Endothelial cell of umbilical vein (primary cell): ENCODE measurements around the gene SLCO4C1. TPM values are rescaled to one million over a fixed set of nuclear protein-coding genes. Genes with fewer than 3 reads are reported as not detected.

Experiments used
- BruUV-seq: library from RNA; stranded (reverse); fragments of 400-500 nt; replicated peaks from 2 replicates; lab custom pipeline; 2021; lab: Mats Ljungman, UMichigan
- CTCF ChIA-PET: fragments of 300-600, 350-600 bp; sonication (Branson Sonifier 250); formaldehyde crosslinking; loops from one replicate; lab custom pipeline; 2021; ENCODE audit warnings: antibody characterized with exemption, inconsistent platforms; lab: Charles Lee
- POLR2A ChIA-PET: fragments of 300-600, 350-600 bp; sonication (Branson Sonifier 250); formaldehyde crosslinking; loops from one replicate; lab custom pipeline; 2021; ENCODE audit warnings: antibody characterized with exemption, inconsistent platforms; lab: Charles Lee
- DNase-seq: peaks from one replicate; pipeline ENCODE4 v3.0.0-alpha.2; 2011; ENCODE audit warnings: low read depth, low spot score
- FAIRE-seq: peaks from 2 replicates; lab custom pipeline; 2011; peaks lifted over from hg19 to GRCh38; lab: Jason Lieb, UNC
- H2AFZ ChIP-seq: 2 replicates; pipeline ENCODE4 v1.6.0; 2012; ENCODE audit warnings: low read depth, low read length, control low read depth, inconsistent platforms
- H3K27ac ChIP-seq: 2 replicates; pipeline ENCODE4 v1.5.1; 2011; ENCODE audit warnings: low read depth, mild to moderate bottlenecking, control low read depth, low read length, moderate library complexity; ENCODE audit not compliant: insufficient read depth
- H3K27me3 ChIP-seq, 2 experiments: 2 replicates each; pipeline versions ENCODE4 v1.6.0 to v1.6.1; 2011; ENCODE audit warnings: low read length in 2 of 2, mixed read lengths in 1 of 2; ENCODE audit not compliant: control insufficient read depth in 2 of 2, insufficient read depth in 2 of 2
- H3K36me3 ChIP-seq, 2 experiments: 2 replicates in 1 of 2; 3 replicates in 1 of 2; pipeline ENCODE4 v1.5.1; 2011; ENCODE audit warnings: low read length in 2 of 2, mild to moderate bottlenecking in 1 of 2, moderate library complexity in 1 of 2; ENCODE audit not compliant: control insufficient read depth in 2 of 2, insufficient read depth in 2 of 2; ENCODE audit errors: extremely low read depth in 1 of 2
- H3K4me1 ChIP-seq: 3 replicates; pipeline ENCODE4 v1.5.1; 2011; ENCODE audit warnings: mild to moderate bottlenecking, low read length; ENCODE audit not compliant: control insufficient read depth, insufficient read depth; ENCODE audit errors: extremely low read depth
- H3K4me2 ChIP-seq: 2 replicates; pipeline ENCODE4 v1.6.1; 2011; ENCODE audit warnings: low read length, control low read depth, mixed read lengths; ENCODE audit not compliant: insufficient read depth
- H3K4me3 ChIP-seq, 3 experiments: fragments of 200-600 bp in 1 of 3; sonication (generic), shearing (Covaris generic) in 1 of 3; replicated peaks in 1 of 3; 2 replicates each; pipeline ENCODE4 v1.5.1; 2011 to 2016; ENCODE audit warnings: control low read depth in 3 of 3, low read length in 3 of 3, mild to moderate bottlenecking in 2 of 3, inconsistent platforms in 1 of 3, low read depth in 1 of 3, moderate library complexity in 1 of 3; ENCODE audit not compliant: insufficient read depth in 1 of 3
- H3K79me2 ChIP-seq: 2 replicates; pipeline ENCODE4 v1.6.0; 2012; ENCODE audit warnings: low read length, inconsistent platforms; ENCODE audit not compliant: control insufficient read depth, insufficient read depth
- H3K9ac ChIP-seq: replicated peaks from 2 replicates; pipeline ENCODE3; 2011; ENCODE audit warnings: low read length, control low read depth; ENCODE audit not compliant: insufficient read depth; ENCODE audit errors: extremely low read depth
- H3K9me1 ChIP-seq: replicated peaks from 3 replicates; pipeline ENCODE4 v1.6.0; 2011; ENCODE audit warnings: mild to moderate bottlenecking, low read length; ENCODE audit not compliant: control insufficient read depth, insufficient read depth; ENCODE audit errors: extremely low read depth
- H3K9me3 ChIP-seq: replicated peaks from 2 replicates; pipeline ENCODE4 v1.5.1; 2012; ENCODE audit warnings: low read length, inconsistent platforms; ENCODE audit not compliant: control insufficient read depth, insufficient read depth
- H4K20me1 ChIP-seq: replicated peaks from 2 replicates; pipeline ENCODE3; 2011; ENCODE audit warnings: mild to moderate bottlenecking, low read length; ENCODE audit not compliant: control insufficient read depth, insufficient read depth; ENCODE audit errors: extremely low read depth
- EZH2 ChIP-seq: IDR thresholded peaks from 2 replicates; pipeline ENCODE4 v1.6.1; 2012; ENCODE audit warnings: borderline replicate concordance, low read depth, mild to moderate bottlenecking, moderate library complexity, low read length, inconsistent platforms; ENCODE audit not compliant: severe bottlenecking
- FOS ChIP-seq: IDR thresholded peaks from 2 replicates; pipeline ENCODE4 v1.6.1; 2011; ENCODE audit warnings: mild to moderate bottlenecking, low read length, moderate library complexity, borderline replicate concordance; ENCODE audit not compliant: insufficient read depth
- GATA2 ChIP-seq: IDR thresholded peaks from 2 replicates; pipeline ENCODE4 v1.7.0; 2011; ENCODE audit warnings: low read depth, mild to moderate bottlenecking, moderate library complexity, mixed read lengths, low read length; ENCODE audit not compliant: insufficient read length, insufficient read depth
- JUN ChIP-seq: IDR thresholded peaks from 2 replicates; pipeline ENCODE4 v1.6.1; 2011; ENCODE audit warnings: borderline replicate concordance, low read depth; ENCODE audit not compliant: insufficient read length, insufficient read depth
- MYC ChIP-seq: IDR thresholded peaks from one replicate; pipeline ENCODE4 v1.6.1; 2011; ENCODE audit warnings: mild to moderate bottlenecking, low read depth, low read length
- POLR2A ChIP-seq: IDR thresholded peaks from 2 replicates; pipeline ENCODE4 v1.6.1; 2012; ENCODE audit warnings: low read depth, mild to moderate bottlenecking, control low read depth, low read length
- POLR2AphosphoS5 ChIP-seq: IDR thresholded peaks from 2 replicates; pipeline ENCODE4 v1.6.1; 2012; ENCODE audit warnings: low read depth, mild to moderate bottlenecking, control low read depth, low read length, moderate library complexity; ENCODE audit not compliant: insufficient read depth
- dilution Hi-C: fragments of 300-500 bp; cut with MboI; formaldehyde crosslinking; loops from one replicate; pipeline ENCODE4 v1.15.0; 2019; ENCODE audit warnings: low sequenced_read_pairs; ENCODE audit not compliant: extremely low pct_ligation_motif_present
- intact Hi-C: fragments of 100-400 bp; cut with micrococcal nuclease; formaldehyde crosslinking; loops from one replicate; pipeline ENCODE4 v1.10.0; 2022
- polyA plus RNA-seq, 4 experiments: library from polyadenylated mRNA; depleted of rRNA in 3 of 4; stranded (reverse) in 3 of 4; unstranded in 1 of 4; fragments of >200 nt; gene quantifications; 2 replicates each; pipeline versions ENCODE4 v1.2.1 to v1.2.3, GENCODE V29; 2011 to 2012; ENCODE audit warnings: missing spikeins in 1 of 4
- total RNA-seq: library from RNA; stranded (reverse); gene quantifications from 2 replicates; pipeline ENCODE4 v1.2.3, GENCODE V29; 2021
- TF ChIP-seq, protein P1 (sequence below): IDR thresholded peaks from 2 replicates; pipeline ENCODE4 v1.6.1; 2011; ENCODE audit not compliant: insufficient read depth, insufficient read length
- TF ChIP-seq, protein P2 (sequence below), 2 donors: IDR thresholded peaks; 1 replicate in 1 of 2; 2 replicates in 1 of 2; pipeline ENCODE4 v1.5.1; 2011; ENCODE audit warnings: low read length in 2 of 2, mild to moderate bottlenecking in 2 of 2, moderate library complexity in 2 of 2, control low read depth in 1 of 2, inconsistent platforms in 1 of 2, low read depth in 1 of 2; ENCODE audit not compliant: insufficient read depth in 1 of 2; ENCODE audit errors: extremely low read depth in 1 of 2

SLCO4C1 gene
- total and polyA plus RNA-seq, 2 donors (not counting 3 experiments of a cell fraction or from before 2014, with no cell fraction given), result 0.03 TPM; not detected in 1

DNA sequence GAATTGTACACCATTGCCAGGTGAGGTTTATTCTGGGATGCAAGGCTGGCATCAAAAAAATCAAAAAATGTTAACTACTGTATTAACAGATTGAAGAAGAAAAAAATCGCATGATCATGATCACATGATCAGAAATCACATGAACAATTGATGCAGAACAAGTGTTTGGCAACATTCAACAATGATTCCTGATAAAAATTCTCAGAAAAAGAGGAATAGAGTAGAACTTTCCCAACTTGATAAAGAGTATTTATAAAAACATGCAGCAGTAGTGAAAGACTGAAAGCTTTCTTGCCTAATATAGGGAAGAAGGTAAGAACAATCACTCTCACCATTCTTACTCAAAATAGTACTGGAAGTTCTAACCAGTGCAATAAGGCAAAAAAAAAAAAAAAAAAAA lies 16.4 kb downstream of the SLCO4C1 start:
- DNase-seq (no peak), FAIRE-seq (no peak)
- no peaks in the 10 kb centered on the region for H3K4me1 ChIP-seq
- H3K4me2 ChIP-seq, result no peak overlapping the region
- no peak overlapping the region for H3K4me3 ChIP-seq
- TF ChIP-seq JUN (no peak), EZH2 (no peak), GATA2 (no peak), POLR2AphosphoS5 (no peak), POLR2A (no peak), MYC (no peak), FOS (no peak)
- TF ChIP-seq, protein P1, sequence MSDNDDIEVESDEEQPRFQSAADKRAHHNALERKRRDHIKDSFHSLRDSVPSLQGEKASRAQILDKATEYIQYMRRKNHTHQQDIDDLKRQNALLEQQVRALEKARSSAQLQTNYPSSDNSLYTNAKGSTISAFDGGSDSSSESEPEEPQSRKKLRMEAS, result no peak
- TF ChIP-seq, protein P2, sequence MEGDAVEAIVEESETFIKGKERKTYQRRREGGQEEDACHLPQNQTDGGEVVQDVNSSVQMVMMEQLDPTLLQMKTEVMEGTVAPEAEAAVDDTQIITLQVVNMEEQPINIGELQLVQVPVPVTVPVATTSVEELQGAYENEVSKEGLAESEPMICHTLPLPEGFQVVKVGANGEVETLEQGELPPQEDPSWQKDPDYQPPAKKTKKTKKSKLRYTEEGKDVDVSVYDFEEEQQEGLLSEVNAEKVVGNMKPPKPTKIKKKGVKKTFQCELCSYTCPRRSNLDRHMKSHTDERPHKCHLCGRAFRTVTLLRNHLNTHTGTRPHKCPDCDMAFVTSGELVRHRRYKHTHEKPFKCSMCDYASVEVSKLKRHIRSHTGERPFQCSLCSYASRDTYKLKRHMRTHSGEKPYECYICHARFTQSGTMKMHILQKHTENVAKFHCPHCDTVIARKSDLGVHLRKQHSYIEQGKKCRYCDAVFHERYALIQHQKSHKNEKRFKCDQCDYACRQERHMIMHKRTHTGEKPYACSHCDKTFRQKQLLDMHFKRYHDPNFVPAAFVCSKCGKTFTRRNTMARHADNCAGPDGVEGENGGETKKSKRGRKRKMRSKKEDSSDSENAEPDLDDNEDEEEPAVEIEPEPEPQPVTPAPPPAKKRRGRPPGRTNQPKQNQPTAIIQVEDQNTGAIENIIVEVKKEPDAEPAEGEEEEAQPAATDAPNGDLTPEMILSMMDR (IDR thresholded peaks at IDR 0.05; ENCODE audit: extremely low read depth in 1 of 2, insufficient read depth in 1 of 2, low read depth in 1 of 2, low read length in 2 of 2), result no peak
- H3K9ac ChIP-seq, result no peak overlapping the region
- H3K27ac ChIP-seq, result no peak overlapping the region
- dilution Hi-C loops, result no loop called here
- no peaks in the 10 kb centered on the region for H3K27me3 ChIP-seq
- BruUV-seq, result no TSS peak
- no peaks in the 10 kb centered on the region for H3K9me1 ChIP-seq
- no peaks in the 10 kb centered on the region for H3K9me3 ChIP-seq
- H3K79me2 ChIP-seq, result no peaks in the 10 kb centered on the region
- intact Hi-C loops, result no loop called here
- no peaks in the 10 kb centered on the region for H3K36me3 ChIP-seq
- no peak overlapping the region for H2AFZ ChIP-seq
- POLR2A ChIA-PET, result no interaction called here
- CTCF ChIA-PET, result no interaction called here
- H4K20me1 ChIP-seq, result no peaks in the 10 kb centered on the region
